H1 (cell line): Measurements from ENCODE around the gene MARCHF10. TPM values are rescaled to one million over a fixed set of nuclear protein-coding genes. Genes with fewer than 3 reads are reported as not detected.

Source experiments
- CTCF ChIA-PET: fragments of 300-600 bp; sonication (Branson Sonifier 250); formaldehyde crosslinking; loops from one replicate; lab custom pipeline; 2021; ENCODE audit not compliant: partially characterized antibody; lab: Charles Lee
- POLR2A ChIA-PET: fragments of 300-600 bp; sonication (Branson Sonifier 250); formaldehyde crosslinking; loops from one replicate; lab custom pipeline; 2021; ENCODE audit warnings: inconsistent platforms; ENCODE audit not compliant: partially characterized antibody; lab: Charles Lee
- DNase-seq, 2 experiments: peaks; one replicate each; pipeline versions ENCODE4 v3.0.0 to v3.0.0-alpha.2; 2010 to 2022; ENCODE audit warnings: low spot score in 2 of 2, low read depth in 1 of 2, mixed read lengths in 1 of 2
- FAIRE-seq: peaks from 2 replicates; lab custom pipeline; 2011; peaks lifted over from hg19 to GRCh38; lab: Jason Lieb, UNC
- H2AFZ ChIP-seq: 2 replicates; pipeline ENCODE4 v1.8.1; 2012; ENCODE audit warnings: low read length, inconsistent platforms
- H2AK5ac ChIP-seq: 2 replicates; pipeline ENCODE4 v1.6.1; 2013; ENCODE audit warnings: low read depth, low read length
- H2BK120ac ChIP-seq: replicated peaks from 2 replicates; pipeline ENCODE3; 2013; ENCODE audit warnings: low read depth, low read length, inconsistent platforms
- H2BK12ac ChIP-seq: 2 replicates; pipeline ENCODE4 v1.6.1; 2013; ENCODE audit warnings: low read depth, low read length
- H2BK15ac ChIP-seq: 2 replicates; pipeline ENCODE4 v1.6.1; 2013; ENCODE audit warnings: low read length
- H2BK20ac ChIP-seq: 2 replicates; pipeline ENCODE4 v1.6.1; 2013; ENCODE audit warnings: low read length
- H2BK5ac ChIP-seq: 2 replicates; pipeline ENCODE4 v1.6.1; 2013; ENCODE audit warnings: low read depth, low read length
- H3K14ac ChIP-seq: 2 replicates; pipeline ENCODE4 v1.6.1; 2013; ENCODE audit warnings: inconsistent platforms; ENCODE audit not compliant: insufficient read length
- H3K18ac ChIP-seq: 2 replicates; pipeline ENCODE4 v1.6.1; 2013; ENCODE audit warnings: low read length; ENCODE audit errors: extremely low read depth
- H3K23ac ChIP-seq: 2 replicates; pipeline ENCODE4 v1.6.1; 2013; ENCODE audit warnings: inconsistent platforms; ENCODE audit not compliant: insufficient read length
- H3K23me2 ChIP-seq: 2 replicates; pipeline ENCODE4 v1.6.1; 2013; ENCODE audit warnings: low read depth, low read length
- H3K27ac ChIP-seq: 2 replicates; pipeline ENCODE4 v1.6.1; 2011; ENCODE audit warnings: low read depth, low read length, inconsistent platforms
- H3K27me3 ChIP-seq, 4 experiments: replicated peaks in 1 of 4; 1 replicate in 1 of 4; 2 replicates in 3 of 4; pipeline versions ENCODE4 v1.6.1 to v1.8.1; 2011 to 2013; ENCODE audit warnings: low read length in 3 of 4, mild to moderate bottlenecking in 3 of 4, inconsistent platforms in 2 of 4, mixed read lengths in 2 of 4, moderate library complexity in 1 of 4; ENCODE audit not compliant: control insufficient read depth in 3 of 4, insufficient read depth in 3 of 4; ENCODE audit errors: extremely low read depth in 1 of 4
- H3K36me3 ChIP-seq, 4 experiments: 2 replicates each; pipeline versions ENCODE4 v1.6.1 to v1.8.1; 2011 to 2013; ENCODE audit warnings: mild to moderate bottlenecking in 4 of 4, low read length in 3 of 4, moderate library complexity in 2 of 4, control low read depth in 1 of 4, inconsistent platforms in 1 of 4; ENCODE audit not compliant: insufficient read depth in 4 of 4, control insufficient read depth in 2 of 4
- H3K4ac ChIP-seq: replicated peaks from 2 replicates; pipeline ENCODE3; 2013; ENCODE audit warnings: low read length, low read depth, mixed read lengths, inconsistent platforms; ENCODE audit not compliant: insufficient read length
- H3K4me1 ChIP-seq, 4 experiments: replicated peaks in 1 of 4; 1 replicate in 1 of 4; 2 replicates in 3 of 4; pipeline versions ENCODE4 v1.6.1 to v1.8.1; 2011 to 2013; ENCODE audit warnings: low read length in 3 of 4, inconsistent platforms in 2 of 4, mixed read lengths in 1 of 4; ENCODE audit not compliant: insufficient read depth in 4 of 4, control insufficient read depth in 3 of 4
- H3K4me2 ChIP-seq, 2 experiments: 2 replicates each; pipeline versions ENCODE4 v1.6.1 to v1.8.1; 2011 to 2013; ENCODE audit warnings: low read depth in 2 of 2, low read length in 2 of 2, control low read depth in 1 of 2, inconsistent platforms in 1 of 2, mild to moderate bottlenecking in 1 of 2; ENCODE audit not compliant: insufficient read depth in 1 of 2
- H3K4me3 ChIP-seq, 4 experiments: fragments of 200-600, 300-600 bp in 1 of 4; sonication (generic), shearing (Covaris generic), sonication (Bioruptor Twin) in 1 of 4; 2 replicates each; pipeline versions ENCODE4 v1.5.1 to v1.8.1; 2011 to 2016; ENCODE audit warnings: low read length in 4 of 4, low read depth in 3 of 4, control low read depth in 2 of 4, inconsistent platforms in 2 of 4, mild to moderate bottlenecking in 2 of 4, mixed read lengths in 1 of 4, moderate library complexity in 1 of 4; ENCODE audit not compliant: insufficient read depth in 2 of 4; ENCODE audit errors: extremely low read depth in 1 of 4
- H3K56ac ChIP-seq: replicated peaks from 2 replicates; pipeline ENCODE3; 2013; ENCODE audit warnings: low read depth, mild to moderate bottlenecking, mixed read lengths, low read length, inconsistent platforms; ENCODE audit not compliant: insufficient read length
- H3K79me1 ChIP-seq: 2 replicates; pipeline ENCODE4 v1.6.1; 2013; ENCODE audit warnings: low read depth, low read length, control low read depth
- H3K79me2 ChIP-seq, 2 experiments: 2 replicates each; pipeline versions ENCODE4 v1.6.1 to v1.8.1; 2012 to 2013; ENCODE audit warnings: low read length in 2 of 2, mild to moderate bottlenecking in 2 of 2, inconsistent platforms in 1 of 2; ENCODE audit not compliant: insufficient read depth in 2 of 2, control insufficient read depth in 1 of 2
- H3K9ac ChIP-seq, 4 experiments: replicated peaks in 1 of 4; 1 replicate in 1 of 4; 2 replicates in 3 of 4; pipeline versions ENCODE4 v1.6.1 to v1.8.1; 2011 to 2013; ENCODE audit warnings: low read depth in 3 of 4, low read length in 3 of 4, control low read depth in 2 of 4, mild to moderate bottlenecking in 2 of 4, moderate library complexity in 2 of 4, inconsistent platforms in 1 of 4; ENCODE audit errors: extremely low read depth in 1 of 4
- H3K9me3 ChIP-seq, 2 experiments: 2 replicates each; pipeline versions ENCODE4 v1.6.1 to v1.8.1; 2012 to 2013; ENCODE audit warnings: mild to moderate bottlenecking in 2 of 2, moderate library complexity in 2 of 2, control low read depth in 1 of 2, inconsistent platforms in 1 of 2, low read depth in 1 of 2, low read length in 1 of 2, mixed read lengths in 1 of 2; ENCODE audit not compliant: insufficient read depth in 2 of 2
- H4K20me1 ChIP-seq, 2 experiments: replicated peaks in 1 of 2; 2 replicates each; pipeline versions ENCODE3 to v1.8.1; 2011 to 2013; ENCODE audit warnings: inconsistent platforms in 2 of 2, low read length in 2 of 2, mild to moderate bottlenecking in 1 of 2; ENCODE audit not compliant: insufficient read depth in 2 of 2, control insufficient read depth in 1 of 2
- H4K5ac ChIP-seq: 2 replicates; pipeline ENCODE4 v1.6.1; 2013; ENCODE audit warnings: low read length, low read depth, mixed read lengths, inconsistent platforms; ENCODE audit not compliant: insufficient read length
- H4K8ac ChIP-seq: 2 replicates; pipeline ENCODE4 v1.8.0; 2013; ENCODE audit warnings: mild to moderate bottlenecking, moderate library complexity, low read length, inconsistent platforms; ENCODE audit not compliant: insufficient read depth; ENCODE audit errors: extremely low read depth
- H4K91ac ChIP-seq: replicated peaks from 2 replicates; pipeline ENCODE3; 2013; ENCODE audit warnings: low read length, mixed read lengths, inconsistent platforms; ENCODE audit not compliant: insufficient read length
- ASH2L ChIP-seq: fragments of 200-600, 300-600 bp; sonication (generic); IDR thresholded peaks from one replicate; pipeline ENCODE4 v1.7.1; 2017; ENCODE audit warnings: low read length
- BACH1 ChIP-seq: IDR thresholded peaks from 2 replicates; pipeline ENCODE4 v1.6.1; 2012; ENCODE audit warnings: low read length, improper control_type of control experiment
- GTF2F1 ChIP-seq: IDR thresholded peaks from 2 replicates; pipeline ENCODE4 v1.6.1; 2012; ENCODE audit warnings: low read depth, low read length, improper control_type of control experiment, borderline replicate concordance
- HDAC2 ChIP-seq, 2 experiments: fragments of 300-600 bp in 1 of 2; sonication (generic) in 1 of 2; IDR thresholded peaks; 2 replicates each; pipeline ENCODE4 v1.6.1; 2011 to 2012; ENCODE audit warnings: low read depth in 2 of 2, low read length in 2 of 2, mild to moderate bottlenecking in 2 of 2, moderate library complexity in 2 of 2, borderline replicate concordance in 1 of 2, inconsistent platforms in 1 of 2
- KDM4A ChIP-seq: IDR thresholded peaks from one replicate; pipeline ENCODE4 v1.7.1; 2012; ENCODE audit warnings: low read depth, mild to moderate bottlenecking, moderate library complexity, low read length, inconsistent platforms; ENCODE audit not compliant: severe bottlenecking
- MAFK ChIP-seq: IDR thresholded peaks from 2 replicates; pipeline ENCODE4 v1.6.1; 2012; ENCODE audit warnings: low read depth, mild to moderate bottlenecking, improper control_type of control experiment, low read length
- NRF1 ChIP-seq: IDR thresholded peaks from 2 replicates; pipeline ENCODE4 v1.6.1; 2011; ENCODE audit warnings: mild to moderate bottlenecking, low read depth, low read length, improper control_type of control experiment
- POLR2A ChIP-seq, 2 experiments: IDR thresholded peaks; 1 replicate in 1 of 2; 2 replicates in 1 of 2; pipeline ENCODE4 v1.6.1; 2011; ENCODE audit warnings: low read depth in 2 of 2, low read length in 2 of 2, mild to moderate bottlenecking in 2 of 2; ENCODE audit errors: control extremely low read depth in 1 of 2
- POLR2AphosphoS5 ChIP-seq: IDR thresholded peaks from 2 replicates; pipeline ENCODE4 v1.6.1; 2011; ENCODE audit warnings: low read depth, low read length
- RAD21 ChIP-seq, 2 experiments: IDR thresholded peaks in 1 of 2; conservative IDR thresholded peaks in 1 of 2; 2 replicates each; pipeline ENCODE4 v1.6.1; 2011; ENCODE audit warnings: low read depth in 2 of 2, low read length in 2 of 2, improper control_type of control experiment in 1 of 2, inconsistent platforms in 1 of 2, mild to moderate bottlenecking in 1 of 2, moderate library complexity in 1 of 2
- RBBP5 ChIP-seq: IDR thresholded peaks from 2 replicates; pipeline ENCODE4 v1.7.1; 2012; ENCODE audit warnings: low read depth, mild to moderate bottlenecking, inconsistent platforms, low read length, moderate library complexity, borderline replicate concordance
- RXRA ChIP-seq: IDR thresholded peaks from 2 replicates; pipeline ENCODE4 v1.6.1; 2011; ENCODE audit warnings: low read depth, mild to moderate bottlenecking, low read length, moderate library complexity; ENCODE audit not compliant: insufficient read depth
- SAP30 ChIP-seq: fragments of 300-600 bp; sonication (generic); IDR thresholded peaks from 2 replicates; pipeline ENCODE4 v1.7.1; 2012; ENCODE audit warnings: low read length, moderate library complexity, mild to moderate bottlenecking, inconsistent platforms; ENCODE audit not compliant: insufficient read depth, insufficient replicate concordance
- SIRT6 ChIP-seq: IDR thresholded peaks from one replicate; pipeline ENCODE4 v1.7.1; 2012; ENCODE audit warnings: low read length, inconsistent platforms
- SP2 ChIP-seq: IDR thresholded peaks from 2 replicates; pipeline ENCODE4 v1.6.1; 2012; ENCODE audit warnings: mild to moderate bottlenecking, low read length, inconsistent platforms
- WGBS, 2 experiments: shearing (Covaris generic) in 1 of 2; methylation state at CpG; one replicate each; pipeline versions ENCODE4 v1.1.6 to v1.1.7; 2013 to 2015; ENCODE audit warnings: low lambda C conversion rate in 2 of 2, mixed read lengths in 2 of 2, inconsistent platforms in 1 of 2, low coverage in 1 of 2, missing lambda C conversion rate in 1 of 2; ENCODE audit not compliant: insufficient replicate concordance in 2 of 2, insufficient coverage in 1 of 2, insufficient read length in 1 of 2; ENCODE audit errors: extremely low coverage in 1 of 2, missing lambda C conversion rate in 1 of 2; 5-methylcytosine and 5-hydroxymethylcytosine counted together
- polyA plus RNA-seq, 7 experiments: library from polyadenylated mRNA; depleted of rRNA in 3 of 7; stranded (reverse) in 5 of 7; unstranded in 2 of 7; fragments of >200 nt in 5 of 7; fragments of 200-250 nt in 2 of 7; gene quantifications; 1 replicate in 5 of 7; 2 replicates in 1 of 7; 4 replicates in 1 of 7; pipeline versions ENCODE4 v1.2.1 to v1.2.3, GENCODE V29; 2011 to 2013; ENCODE audit warnings: missing spikeins in 2 of 7, mixed read lengths in 2 of 7
- total RNA-seq: library from RNA; stranded (reverse); fragmentation: NEBNext Ultra II Directional; extraction: Animal tissue kit (Norgen Biotek cat#: 25700); gene quantifications from 2 replicates; pipeline ENCODE4 v1.2.1, GENCODE V29; 2021

Gene MARCHF10
- total and polyA plus RNA-seq, 2 of the 8 experiments (the other 6 are each of a cell fraction or from before 2014, with no cell fraction given): 0.48 to 0.73 TPM

DNA sequence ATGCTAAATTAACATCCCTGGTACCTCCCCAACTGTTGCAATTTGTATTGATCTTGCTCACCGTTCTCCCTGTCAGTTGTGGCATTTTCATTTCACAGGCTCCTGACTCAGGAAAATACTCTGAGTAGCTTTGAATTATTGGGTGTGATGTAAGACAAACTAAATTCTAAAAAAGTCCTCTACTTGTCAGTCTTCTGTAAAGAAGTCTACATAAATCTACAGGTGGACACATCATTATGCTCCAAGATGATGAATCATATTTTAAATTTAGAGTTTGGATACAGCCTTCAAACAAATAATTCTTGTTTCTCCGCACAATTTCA lies 47.2 kb downstream of the MARCHF10 start:
- CTCF ChIA-PET: interaction anchor here (2.3 kb wide), 1 partner anchor 19 kb away, joined by 9 read pairs; no protein-coding TSS in a partner anchor
- H2BK20ac ChIP-seq: no peak overlapping the region
- H3K18ac ChIP-seq: no peak overlapping the region
- WGBS, 2 experiments: 97% methylated on average over 2 of the region's 2 CpGs; no CpG with 5 or more reads in 1 of the 2 experiments
- H3K27ac ChIP-seq: no peak overlapping the region
- no peak overlapping the region for H2AFZ ChIP-seq
- H3K36me3 ChIP-seq: no peaks in the 10 kb centered on the region
- no peak overlapping the region for H2BK15ac ChIP-seq
- FAIRE-seq (no peak), DNase-seq (no peak)
- peaks cover 0 to 18% (median 3%) of the 10 kb centered on the region in 4 experiments; a peak in 6 of 7 replicates for H3K4me1 ChIP-seq
- no peak overlapping the region for H2BK5ac ChIP-seq
- no peaks in the 10 kb centered on the region for H3K23me2 ChIP-seq
- H3K79me2 ChIP-seq: no peaks in the 10 kb centered on the region
- no peaks in the 10 kb centered on the region for H3K9me3 ChIP-seq
- no peaks in the 10 kb centered on the region for H3K79me1 ChIP-seq
- no peak overlapping the region for H3K23ac ChIP-seq
- H3K9ac ChIP-seq: no peak overlapping the region
- H3K4me2 ChIP-seq: no peak overlapping the region
- no peaks in the 10 kb centered on the region for H3K27me3 ChIP-seq
- H2BK12ac ChIP-seq: no peak overlapping the region
- H2BK120ac ChIP-seq: no peak overlapping the region
- no peak overlapping the region for H4K5ac ChIP-seq
- no peak overlapping the region for H3K4me3 ChIP-seq
- no peaks in the 10 kb centered on the region for H4K20me1 ChIP-seq
- H3K14ac ChIP-seq: no peak overlapping the region
- no peak overlapping the region for H4K8ac ChIP-seq
- no peak overlapping the region for H3K4ac ChIP-seq
- no peak overlapping the region for H4K91ac ChIP-seq
- H2AK5ac ChIP-seq: no peak overlapping the region
- no peak for TF ChIP-seq SP2
- TF ChIP-seq HDAC2 (IDR thresholded peaks at IDR 0.05; ENCODE audit: borderline replicate concordance in 1 of 2, low read depth in 2 of 2, low read length in 2 of 2): no peak
- no peak for TF ChIP-seq RAD21 (IDR thresholded peaks at IDR 0.05 in 1 of 2, conservative IDR thresholded peaks at IDR 0.05 in 1 of 2; ENCODE audit: low read depth in 2 of 2, low read length in 2 of 2)
- no peak for TF ChIP-seq RBBP5
- TF ChIP-seq MAFK: no peak
- TF ChIP-seq SIRT6: no peak
- no peak for TF ChIP-seq POLR2A (IDR thresholded peaks at IDR 0.05; ENCODE audit: control extremely low read depth in 1 of 2, low read depth in 2 of 2, low read length in 2 of 2)
- no peak for TF ChIP-seq ASH2L
- no peak for TF ChIP-seq SAP30
- no peak for TF ChIP-seq NRF1
- no peak for TF ChIP-seq POLR2AphosphoS5
- no peak for TF ChIP-seq KDM4A
- no peak for TF ChIP-seq BACH1
- no peak for TF ChIP-seq RXRA
- no peak for TF ChIP-seq GTF2F1
- POLR2A ChIA-PET: no interaction called here
- peak overlapping the region; percentile 5 for H3K56ac ChIP-seq
